Stimulated activated CD8-positive, alpha-beta memory T cell treated with anti-CD3 and anti-CD28 coated beads, Interleukin-7, amount 100 ng/mL, for 1 hour (primary cell): ENCODE measurements around the gene PRKCZ.
A peak's percentile ranks its signal among the peaks of the same experiment; 100 is the strongest.
"Not testable (repeated sequence)": the region's sequence is repeated elsewhere in the genome, so short reads cannot be mapped to it uniquely, and the experiment has no call there.

Source experiments
- DNase-seq, 2 donors: peaks; one replicate each; pipeline ENCODE4 v3.0.0-alpha.2; 2020; ENCODE audit warnings: low read depth in 2 of 2

PRKCZ gene

GRCh38 chr1:2115008-2115641 lies 64.9 kb downstream of the PRKCZ start:
- no peak for DNase-seq

DNA sequence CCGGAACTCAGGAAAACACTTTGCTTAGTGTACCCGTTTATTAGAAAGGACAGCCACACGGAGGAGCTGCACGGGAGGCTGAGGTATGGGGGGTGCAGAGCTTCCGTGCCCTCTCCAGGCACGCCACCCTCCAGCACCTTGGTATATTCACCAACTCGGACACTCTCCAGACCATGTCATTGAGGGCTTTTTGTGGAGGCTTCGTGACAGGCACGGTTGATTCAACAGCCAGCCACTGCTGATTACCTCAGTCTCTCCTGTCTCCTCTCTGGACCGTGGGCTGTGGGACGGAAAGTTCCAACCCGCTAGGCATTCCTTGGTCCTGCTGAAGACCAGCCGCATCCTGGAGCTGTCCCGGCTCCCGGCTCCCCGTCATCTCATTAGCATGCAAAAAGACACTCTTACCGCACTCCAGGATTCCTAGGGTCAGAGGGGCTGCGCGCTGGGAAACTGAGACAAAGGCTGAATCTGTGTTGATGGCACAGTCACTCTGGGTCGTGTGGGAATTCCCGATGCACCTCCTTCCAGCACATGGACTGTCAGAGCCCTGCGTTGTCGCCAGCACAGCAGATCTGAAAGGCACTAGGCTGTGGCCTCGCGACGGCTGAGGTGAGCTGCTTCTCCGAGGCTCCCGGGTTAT lies 65.6 kb downstream of the PRKCZ start:
- DNase-seq: no peak

- DNase-seq: no peak
These were observed 69.7 kb downstream of the PRKCZ start for GRCh38 chr1:2119886-2120285.

- no peak for DNase-seq
These were observed 71.0 kb downstream of the PRKCZ start for GRCh38 chr1:2121101-2121691.

GRCh38 chr1:2121794-2122193 lies 71.6 kb downstream of the PRKCZ start:
- DNase-seq: not testable (repeated sequence)

GRCh38 chr1:2124446-2125198 lies 74.4 kb downstream of the PRKCZ start:
- DNase-seq: no peak

- no peak for DNase-seq
These were observed 75.4 kb downstream of the PRKCZ start for GRCh38 chr1:2125350-2126211.

- no peak for DNase-seq
These were observed 76.3 kb downstream of the PRKCZ start for GRCh38 chr1:2126331-2127186.

GRCh38 chr1:2127187-2128145 lies 77.3 kb downstream of the PRKCZ start:
- DNase-seq: no peak

GRCh38 chr1:2128189-2128901 lies 78.1 kb downstream of the PRKCZ start:
- no peak for DNase-seq

- DNase-seq: no peak
These were observed 79.2 kb downstream of the PRKCZ start for GRCh38 chr1:2129256-2129943.

DNA sequence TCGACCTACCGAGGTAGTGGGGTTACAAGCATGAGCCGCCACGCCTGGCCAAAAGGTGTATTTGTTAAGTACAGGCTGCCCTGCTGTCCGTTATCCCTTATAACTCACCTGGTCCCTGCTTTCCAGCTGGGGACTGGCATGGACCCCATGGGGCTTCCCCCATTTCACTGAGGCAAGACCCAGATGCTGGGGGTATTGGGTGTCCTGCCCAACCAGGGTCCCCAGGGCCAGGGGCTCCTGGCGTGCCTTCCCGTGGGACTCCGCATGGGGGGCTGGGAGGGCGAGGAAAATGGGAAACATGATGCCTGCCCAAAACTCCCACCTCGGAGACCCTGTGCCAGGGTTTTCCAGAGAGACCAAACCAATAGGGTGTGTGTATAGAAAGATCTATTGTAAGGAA lies 79.9 kb downstream of the PRKCZ start:
- DNase-seq: no peak

DNA sequence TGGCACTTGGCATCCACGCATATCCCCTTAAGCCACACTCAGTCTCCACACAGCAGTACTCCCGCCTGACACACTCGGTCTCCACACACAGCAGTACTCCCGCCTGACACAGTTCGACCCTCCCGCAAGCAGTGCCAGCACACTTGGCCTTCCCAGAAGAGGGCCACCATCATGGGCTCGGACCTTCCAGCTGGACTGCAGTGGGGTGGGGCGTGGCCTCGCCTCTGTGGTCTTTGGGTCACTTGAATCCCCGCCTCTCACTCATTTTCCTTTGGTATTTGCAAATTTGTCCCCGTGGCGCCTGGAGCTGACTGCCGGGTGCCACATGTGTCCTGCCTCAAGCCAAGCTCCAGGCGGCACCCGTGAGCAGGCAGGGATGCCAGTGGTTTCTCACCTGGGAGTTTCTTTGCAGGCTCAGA lies 80.7 kb downstream of the PRKCZ start:
- DNase-seq: no peak

DNA sequence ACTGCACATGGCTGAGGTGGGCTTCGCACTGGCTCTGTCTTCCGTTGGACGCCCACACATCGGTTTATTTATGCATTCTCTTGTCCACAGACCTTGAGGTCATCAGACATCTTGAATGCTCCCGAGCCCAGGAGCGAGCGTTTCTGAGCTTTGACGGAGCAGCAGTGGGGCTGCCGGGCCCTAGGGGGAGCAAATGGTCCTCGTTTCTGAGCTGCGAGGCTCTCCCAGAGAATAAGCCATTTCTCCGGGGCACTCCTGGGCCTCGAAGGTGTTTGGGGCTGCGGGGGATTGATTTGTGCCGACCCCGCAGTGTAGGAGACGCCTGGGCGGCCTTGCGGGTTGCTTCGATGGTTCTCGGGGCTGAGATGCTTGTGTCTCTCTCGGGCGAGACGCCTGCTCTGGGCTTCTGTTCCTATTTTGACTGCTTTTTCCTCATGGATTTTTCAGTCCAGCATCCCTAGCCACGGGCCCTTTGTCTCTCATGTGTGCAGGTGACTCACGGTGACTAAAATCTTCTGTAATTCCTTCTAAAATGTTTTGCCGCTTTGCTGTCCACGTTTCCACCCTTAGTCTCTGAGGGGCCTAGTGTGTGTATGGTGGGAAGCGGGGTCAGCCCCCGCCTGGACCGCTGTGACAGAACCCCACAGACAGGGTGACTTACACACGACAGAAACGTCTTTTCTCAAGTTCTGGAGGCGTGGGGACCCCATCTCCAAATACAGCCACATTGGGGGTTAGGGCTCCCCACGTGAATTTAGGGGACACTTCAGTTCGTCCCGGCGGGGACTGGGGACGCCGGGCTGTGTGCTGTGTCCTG lies 82.2 kb downstream of the PRKCZ start:
- DNase-seq: no peak

- DNase-seq: peak; percentile 88 to 93
These were observed 83.0 kb downstream of the PRKCZ start for GRCh38 chr1:2133039-2133878.

- no peak for DNase-seq
These were observed 83.6 kb downstream of the PRKCZ start for GRCh38 chr1:2133879-2134215.

- DNase-seq: no peak
These were observed 84.0 kb downstream of the PRKCZ start for GRCh38 chr1:2134266-2134620.
